ENCODE results near the gene WFDC5. TPM values are rescaled to one million over a fixed set of nuclear protein-coding genes. Genes with fewer than 3 reads are reported as not detected.

The WFDC5 gene
- total and polyA plus RNA-seq, 10 of the 15 experiments (the other 5 are each of a cell fraction or from before 2014, with no cell fraction given): 0.20 to 0.26 (median 0.21) TPM; not detected in 7

DNA sequence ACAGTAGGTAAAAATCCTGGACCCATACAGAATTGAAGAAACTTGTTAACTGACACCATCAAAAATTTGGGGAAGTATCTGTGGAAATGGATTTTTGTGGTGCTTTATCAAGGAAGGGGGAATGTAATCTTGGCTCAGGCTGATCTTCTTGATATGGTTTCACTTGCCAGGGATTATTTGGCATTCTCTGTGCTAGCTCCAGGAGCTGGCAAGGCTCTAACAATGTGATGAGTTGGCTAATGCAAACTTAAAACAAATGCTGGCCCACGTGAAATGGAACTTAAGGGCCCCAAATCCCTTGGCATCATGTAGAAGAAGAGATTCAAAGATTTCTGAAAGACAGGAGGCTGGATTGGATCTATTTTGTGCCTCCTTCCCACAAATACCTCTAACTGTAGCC is 27.2 kb downstream of the WFDC5 start:
- Histone ChIP-seq H3K9me3 (replicated peaks; ENCODE audit: control insufficient read depth, insufficient read depth, low read length) (no peaks in the 10 kb centered on the region), H2AFZ (ENCODE audit: control insufficient read depth, low read depth, low read length) (no peak overlapping the region), H3K4me2 (ENCODE audit: control insufficient read depth, insufficient read depth) (no peak overlapping the region), H3K79me2 (ENCODE audit: control insufficient read depth, insufficient read depth, low read length) (no peaks in the 10 kb centered on the region), H3K4me3 (no peak overlapping the region), H3K27ac (ENCODE audit: control insufficient read depth, insufficient read depth) (no peak overlapping the region), H3K27me3 (replicated peaks in 1 of 2; ENCODE audit: control insufficient read depth in 2 of 2, insufficient read depth in 2 of 2, low read length in 1 of 2) (no peaks in the 10 kb centered on the region), H4K20me1 (ENCODE audit: control insufficient read depth, insufficient read depth) (no peaks in the 10 kb centered on the region), H3K4me1 (ENCODE audit: control insufficient read depth, insufficient read depth, low read length) (no peaks in the 10 kb centered on the region), H3K9ac (ENCODE audit: control insufficient read depth, insufficient read depth, low read length) (no peak overlapping the region), H3K36me3 (ENCODE audit: control insufficient read depth in 2 of 2, insufficient read depth in 2 of 2, low read length in 1 of 2) (peaks cover 0 to 7% of the 10 kb centered on the region in 2 experiments; a peak in 2 of 4 replicates)
- 100% methylated on average over 1 of the region's 1 CpG for WGBS (ENCODE audit: insufficient coverage, insufficient replicate concordance, low lambda C conversion rate, missing lambda C conversion rate)
- DNase-seq (ENCODE audit: low read depth, low spot score) (no peak), FAIRE-seq (no peak), ATAC-seq (no peak)
- no peak for TF ChIP-seq PML (IDR thresholded peaks at IDR 0.05; ENCODE audit: low read length)
- TF ChIP-seq JUND (IDR thresholded peaks at IDR 0.05; ENCODE audit: low read depth, low read length): no peak
- no peak for TF ChIP-seq BHLHE40 (IDR thresholded peaks at IDR 0.05; ENCODE audit: borderline replicate concordance in 1 of 2, low read depth in 2 of 2, low read length in 1 of 2)
- TF ChIP-seq MEF2A (IDR thresholded peaks at IDR 0.05; ENCODE audit: insufficient read depth, low read depth, low read length): no peak
- no peak for TF ChIP-seq ZNF622 (IDR thresholded peaks at IDR 0.05)
- TF ChIP-seq HDAC6 (IDR thresholded peaks at IDR 0.05; ENCODE audit: unreplicated experiment): no peak
- no peak for TF ChIP-seq NR2F1 (conservative IDR thresholded peaks at IDR 0.05)
- TF ChIP-seq TCF12 (IDR thresholded peaks at IDR 0.05; ENCODE audit: low read depth, low read length): no peak
- no peak for TF ChIP-seq BMI1 (IDR thresholded peaks at IDR 0.05; ENCODE audit: borderline replicate concordance)
- intact Hi-C loops (cut with micrococcal nuclease; ENCODE audit: unreplicated experiment): no loop called here
- ChIA-PET SMC1A (ENCODE audit: uncharacterized antibody, unreplicated experiment) (interaction anchor here (0.7 kb wide), 1 partner anchor 39 kb away, joined by 3 read pairs; no protein-coding TSS in a partner anchor), CTCF (interaction anchor here (1.5 to 4.3 kb wide), 3 partner anchors 9 to 76 kb away, joined by 4 to 18 read pairs (median 15); no protein-coding TSS in a partner anchor), POLR2A (no interaction called here), RAD21 (ENCODE audit: unreplicated experiment) (interaction anchor here (0.8 kb wide), 1 partner anchor 38 kb away, joined by 3 read pairs; no protein-coding TSS in a partner anchor)
- no TSS peak for BruUV-seq (replicated peaks)
- in situ Hi-C loops (cut with MboI): no loop called here
